HepG2 (cell line): ENCODE results near the gene RAD51. TPM values are rescaled to one million over a fixed set of nuclear protein-coding genes. Genes with fewer than 3 reads are reported as not detected.

Experiments
- CBX2 ChIP-seq, 2 experiments: fragments of 200-600 bp in 1 of 2; sonication (generic); formaldehyde crosslinking in 1 of 2; IDR thresholded peaks; 2 replicates each; pipeline versions ENCODE4 v1.7.0 to v1.8.1; 2018 to 2022; ENCODE audit warnings: low read depth in 2 of 2, low read length in 1 of 2, mild to moderate bottlenecking in 1 of 2, missing genetic modification reagents in 1 of 2
- CREB1 ChIP-seq, 2 experiments: fragments of 450-650 bp in 1 of 2; IDR thresholded peaks; 2 replicates each; pipeline ENCODE4 v1.6.1; 2016 to 2017; ENCODE audit warnings: control low read depth in 1 of 2, mild to moderate bottlenecking in 1 of 2, missing compliant biosample characterization in 1 of 2, missing genetic modification characterization in 1 of 2
- GZF1 ChIP-seq: sonication (generic); formaldehyde crosslinking; IDR thresholded peaks from 2 replicates; pipeline ENCODE4 v1.5.1; 2020; ENCODE audit warnings: mild to moderate bottlenecking, missing genetic modification reagents
- HHEX ChIP-seq: IDR thresholded peaks from 2 replicates; pipeline ENCODE4 v1.6.1; 2016; ENCODE audit warnings: control low read depth
- KLF9 ChIP-seq: IDR thresholded peaks from 2 replicates; pipeline ENCODE4 v1.6.1; 2016; ENCODE audit warnings: low read depth
- MBNL3 ChIP-seq: fragments of 250-450 bp; sonication (Bioruptor Pico); conservative IDR thresholded peaks from 2 replicates; pipeline ENCODE4 v1.8.0; 2022; ENCODE audit warnings: mild to moderate bottlenecking, inconsistent platforms
- NCOA1 ChIP-seq: sonication (generic); formaldehyde crosslinking; IDR thresholded peaks from 2 replicates; pipeline ENCODE4 v1.9.0; 2021; ENCODE audit warnings: missing genetic modification reagents
- NR3C1 ChIP-seq: sonication (generic); formaldehyde crosslinking; IDR thresholded peaks from 2 replicates; pipeline ENCODE4 v1.4.0; 2020; ENCODE audit warnings: missing genetic modification reagents
- PCBP1 ChIP-seq: fragments of 200-400 bp; formaldehyde crosslinking; IDR thresholded peaks from 2 replicates; pipeline ENCODE4 v1.6.1; 2017; ENCODE audit warnings: mild to moderate bottlenecking, low read depth, low read length, borderline replicate concordance
- PPARG ChIP-seq: conservative IDR thresholded peaks from 2 replicates; pipeline ENCODE4 v1.6.1; 2016; ENCODE audit warnings: missing biosample characterization, missing genetic modification reagents
- RXRB ChIP-seq: IDR thresholded peaks from 2 replicates; pipeline ENCODE4 v1.6.1; 2016; ENCODE audit warnings: borderline replicate concordance, missing genetic modification reagents, missing compliant biosample characterization
- SMAD9 ChIP-seq: sonication (generic); formaldehyde crosslinking; IDR thresholded peaks from 2 replicates; pipeline ENCODE4 v1.5.1; 2020; ENCODE audit warnings: mild to moderate bottlenecking, missing genetic modification reagents
- SMARCC2 ChIP-seq: fragments of 450-650 bp; IDR thresholded peaks from 2 replicates; pipeline ENCODE4 v1.6.1; 2017; ENCODE audit warnings: antibody characterized with exemption, mild to moderate bottlenecking
- ZBTB8A ChIP-seq: sonication (generic); formaldehyde crosslinking; IDR thresholded peaks from 2 replicates; pipeline ENCODE4 v1.4.0; 2020; ENCODE audit warnings: mild to moderate bottlenecking, low read depth, missing genetic modification reagents, borderline replicate concordance
- ZFP82 ChIP-seq: sonication (generic); formaldehyde crosslinking; IDR thresholded peaks from 2 replicates; pipeline ENCODE4 v1.5.1; 2020; ENCODE audit warnings: mild to moderate bottlenecking, missing genetic modification reagents, borderline replicate concordance
- ZNF468 ChIP-seq: sonication (generic); formaldehyde crosslinking; IDR thresholded peaks from 2 replicates; pipeline ENCODE4 v1.8.0; 2022; ENCODE audit warnings: mild to moderate bottlenecking, moderate library complexity, missing genetic modification reagents
- ZSCAN21 ChIP-seq: sonication (generic); formaldehyde crosslinking; IDR thresholded peaks from 2 replicates; pipeline ENCODE4 v1.8.0; 2022; ENCODE audit warnings: mild to moderate bottlenecking, missing genetic modification reagents, moderate library complexity, borderline replicate concordance
- polyA plus RNA-seq, 8 experiments: library from polyadenylated mRNA; depleted of rRNA in 3 of 8; stranded (reverse) in 7 of 8; unstranded in 1 of 8; fragments of >200 nt; fragmentation: Illumina TruSeq in 4 of 8; extraction: Trizol in 4 of 8; gene quantifications; 2 replicates each; pipeline versions ENCODE4 v1.2.1 to v1.2.3, GENCODE V29; 2011 to 2016; ENCODE audit warnings: low read depth in 4 of 8, missing spikeins in 1 of 8, mixed read lengths in 1 of 8; ENCODE audit not compliant: insufficient read depth in 1 of 8
- total RNA-seq, 5 experiments: library from RNA; depleted of rRNA; stranded (reverse); fragments of >200 nt; fragmentation: Illumina TruSeq; extraction: Trizol; gene quantifications; 2 replicates each; pipeline ENCODE4 v1.2.3, GENCODE V29; 2016; ENCODE audit warnings: low read depth in 1 of 5
- TF ChIP-seq, protein P1 (sequence below): sonication (generic); formaldehyde crosslinking; IDR thresholded peaks from 2 replicates; pipeline ENCODE4 v1.4.0; 2020; ENCODE audit warnings: missing genetic modification reagents; ENCODE audit errors: not compliant biosample characterization
- TF ChIP-seq, protein P2 (sequence below): sonication (generic); formaldehyde crosslinking; IDR thresholded peaks from 2 replicates; pipeline ENCODE4 v1.5.0; 2020; ENCODE audit warnings: mild to moderate bottlenecking, missing genetic modification reagents
- TF ChIP-seq, protein P3 (sequence below): IDR thresholded peaks from 2 replicates; pipeline ENCODE4 v1.6.1; 2016; ENCODE audit warnings: mild to moderate bottlenecking, missing biosample characterization, missing genetic modification reagents
- TF ChIP-seq, protein P4 (sequence below): sonication (generic); formaldehyde crosslinking; IDR thresholded peaks from 2 replicates; pipeline ENCODE4 v1.4.0; 2020; ENCODE audit warnings: mild to moderate bottlenecking, missing genetic modification reagents
- TF ChIP-seq, protein P5 (sequence below): sonication (generic); formaldehyde crosslinking; IDR thresholded peaks from 2 replicates; pipeline ENCODE4 v1.5.0; 2020; ENCODE audit warnings: mild to moderate bottlenecking, missing genetic modification reagents, borderline replicate concordance

RAD51 gene
- total and polyA plus RNA-seq, 2 of the 13 experiments (the other 11 are each of a cell fraction or from before 2014, with no cell fraction given) = 8.5 to 12.8 TPM

DNA sequence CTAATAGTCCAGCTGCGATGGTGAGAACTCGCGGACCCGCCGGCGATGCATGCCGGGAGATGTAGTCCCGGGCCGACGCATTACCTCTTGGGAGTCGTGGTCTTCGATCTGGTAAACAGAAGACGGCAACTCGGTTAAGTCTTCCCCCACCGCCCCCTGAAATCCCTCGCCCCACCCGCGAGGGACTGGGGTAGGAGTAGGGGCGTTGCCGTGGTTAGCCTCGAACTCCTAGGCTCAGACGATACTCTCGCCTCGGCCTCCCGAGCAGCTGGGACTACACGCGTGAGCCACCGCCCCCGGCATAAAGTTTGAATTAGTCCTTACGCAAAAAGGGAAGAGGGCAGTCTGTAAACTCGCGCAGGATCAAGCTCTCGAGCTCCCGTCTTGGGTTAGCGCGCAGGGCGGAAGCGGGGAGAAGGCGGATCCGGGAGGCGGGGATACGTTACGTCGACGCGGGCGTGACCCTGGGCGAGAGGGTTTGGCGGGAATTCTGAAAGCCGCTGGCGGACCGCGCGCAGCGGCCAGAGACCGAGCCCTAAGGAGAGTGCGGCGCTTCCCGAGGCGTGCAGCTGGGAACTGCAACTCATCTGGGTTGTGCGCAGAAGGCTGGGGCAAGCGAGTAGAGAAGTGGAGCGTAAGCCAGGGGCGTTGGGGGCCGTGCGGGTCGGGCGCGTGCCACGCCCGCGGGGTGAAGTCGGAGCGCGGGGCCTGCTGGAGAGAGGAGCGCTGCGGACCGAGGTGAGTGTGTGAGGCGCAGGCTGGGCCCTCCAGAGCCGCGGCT lies at the start of gene RAD51 (continued):
- peak; percentile 50; the same call in 1 of the 2 replicates for TF ChIP-seq ZFP82 (CRISPR knock-in tag)
- TF ChIP-seq CBX2 (IDR thresholded peaks at IDR 0.05; ENCODE audit: low read depth, low read length) = no peak
- 0 out of 2 replicates have a peak, but pooled peaks have one; percentile 69 for TF ChIP-seq CBX2 (CRISPR knock-in tag; IDR thresholded peaks at IDR 0.05; ENCODE audit: low read depth)
- TF ChIP-seq, protein P1, sequence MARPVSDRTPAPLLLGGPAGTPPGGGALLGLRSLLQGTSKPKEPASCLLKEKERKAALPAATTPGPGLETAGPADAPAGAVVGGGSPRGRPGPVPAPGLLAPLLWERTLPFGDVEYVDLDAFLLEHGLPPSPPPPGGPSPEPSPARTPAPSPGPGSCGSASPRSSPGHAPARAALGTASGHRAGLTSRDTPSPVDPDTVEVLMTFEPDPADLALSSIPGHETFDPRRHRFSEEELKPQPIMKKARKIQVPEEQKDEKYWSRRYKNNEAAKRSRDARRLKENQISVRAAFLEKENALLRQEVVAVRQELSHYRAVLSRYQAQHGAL (CRISPR knock-in tag) = no peak
- no peak for TF ChIP-seq ZSCAN21 (CRISPR knock-in tag)
- TF ChIP-seq, protein P2, sequence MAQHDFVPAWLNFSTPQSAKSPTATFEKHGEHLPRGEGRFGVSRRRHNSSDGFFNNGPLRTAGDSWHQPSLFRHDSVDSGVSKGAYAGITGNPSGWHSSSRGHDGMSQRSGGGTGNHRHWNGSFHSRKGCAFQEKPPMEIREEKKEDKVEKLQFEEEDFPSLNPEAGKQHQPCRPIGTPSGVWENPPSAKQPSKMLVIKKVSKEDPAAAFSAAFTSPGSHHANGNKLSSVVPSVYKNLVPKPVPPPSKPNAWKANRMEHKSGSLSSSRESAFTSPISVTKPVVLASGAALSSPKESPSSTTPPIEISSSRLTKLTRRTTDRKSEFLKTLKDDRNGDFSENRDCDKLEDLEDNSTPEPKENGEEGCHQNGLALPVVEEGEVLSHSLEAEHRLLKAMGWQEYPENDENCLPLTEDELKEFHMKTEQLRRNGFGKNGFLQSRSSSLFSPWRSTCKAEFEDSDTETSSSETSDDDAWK (CRISPR knock-in tag) = no peak
- peak; percentile 86 for TF ChIP-seq CREB1 (IDR thresholded peaks at IDR 0.05)
- peak; percentile 91 for TF ChIP-seq CREB1 (CRISPR knock-in tag; IDR thresholded peaks at IDR 0.05)
- no peak for TF ChIP-seq PPARG (CRISPR knock-in tag)
- 0 out of 2 replicates have a peak, but pooled peaks have one; percentile 57 for TF ChIP-seq GZF1
- TF ChIP-seq HHEX (CRISPR knock-in tag) = no peak
- TF ChIP-seq, protein P3, sequence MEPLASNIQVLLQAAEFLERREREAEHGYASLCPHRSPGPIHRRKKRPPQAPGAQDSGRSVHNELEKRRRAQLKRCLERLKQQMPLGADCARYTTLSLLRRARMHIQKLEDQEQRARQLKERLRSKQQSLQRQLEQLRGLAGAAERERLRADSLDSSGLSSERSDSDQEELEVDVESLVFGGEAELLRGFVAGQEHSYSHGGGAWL (CRISPR knock-in tag) = peak; percentile 75
- no peak for TF ChIP-seq KLF9 (CRISPR knock-in tag)
- TF ChIP-seq SMARCC2 = no peak
- TF ChIP-seq MBNL3 (CRISPR knock-in tag) = no peak
- peak; percentile 56; the same call in 1 of the 2 replicates for TF ChIP-seq RXRB
- TF ChIP-seq, protein P4, sequence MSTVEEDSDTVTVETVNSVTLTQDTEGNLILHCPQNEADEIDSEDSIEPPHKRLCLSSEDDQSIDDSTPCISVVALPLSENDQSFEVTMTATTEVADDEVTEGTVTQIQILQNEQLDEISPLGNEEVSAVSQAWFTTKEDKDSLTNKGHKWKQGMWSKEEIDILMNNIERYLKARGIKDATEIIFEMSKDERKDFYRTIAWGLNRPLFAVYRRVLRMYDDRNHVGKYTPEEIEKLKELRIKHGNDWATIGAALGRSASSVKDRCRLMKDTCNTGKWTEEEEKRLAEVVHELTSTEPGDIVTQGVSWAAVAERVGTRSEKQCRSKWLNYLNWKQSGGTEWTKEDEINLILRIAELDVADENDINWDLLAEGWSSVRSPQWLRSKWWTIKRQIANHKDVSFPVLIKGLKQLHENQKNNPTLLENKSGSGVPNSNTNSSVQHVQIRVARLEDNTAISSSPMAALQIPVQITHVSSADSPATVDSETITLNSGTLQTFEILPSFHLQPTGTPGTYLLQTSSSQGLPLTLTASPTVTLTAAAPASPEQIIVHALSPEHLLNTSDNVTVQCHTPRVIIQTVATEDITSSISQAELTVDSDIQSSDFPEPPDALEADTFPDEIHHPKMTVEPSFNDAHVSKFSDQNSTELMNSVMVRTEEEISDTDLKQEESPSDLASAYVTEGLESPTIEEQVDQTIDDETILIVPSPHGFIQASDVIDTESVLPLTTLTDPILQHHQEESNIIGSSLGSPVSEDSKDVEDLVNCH = no peak
- TF ChIP-seq, protein P5, sequence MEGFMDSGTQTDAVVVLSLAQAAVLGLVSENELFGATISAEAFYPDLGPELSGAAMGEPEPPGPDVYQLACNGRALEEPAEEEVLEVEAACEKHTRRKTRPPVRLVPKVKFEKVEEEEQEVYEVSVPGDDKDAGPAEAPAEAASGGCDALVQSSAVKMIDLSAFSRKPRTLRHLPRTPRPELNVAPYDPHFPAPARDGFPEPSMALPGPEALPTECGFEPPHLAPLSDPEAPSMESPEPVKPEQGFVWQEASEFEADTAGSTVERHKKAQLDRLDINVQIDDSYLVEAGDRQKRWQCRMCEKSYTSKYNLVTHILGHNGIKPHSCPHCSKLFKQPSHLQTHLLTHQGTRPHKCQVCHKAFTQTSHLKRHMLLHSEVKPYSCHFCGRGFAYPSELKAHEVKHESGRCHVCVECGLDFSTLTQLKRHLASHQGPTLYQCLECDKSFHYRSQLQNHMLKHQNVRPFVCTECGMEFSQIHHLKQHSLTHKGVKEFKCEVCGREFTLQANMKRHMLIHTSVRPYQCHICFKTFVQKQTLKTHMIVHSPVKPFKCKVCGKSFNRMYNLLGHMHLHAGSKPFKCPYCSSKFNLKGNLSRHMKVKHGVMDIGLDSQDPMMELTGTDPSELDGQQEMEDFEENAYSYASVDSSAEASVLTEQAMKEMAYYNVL (CRISPR knock-in tag) = peak; percentile 34; the same call in 1 of the 2 replicates
- TF ChIP-seq PCBP1 = 0 out of 2 replicates have a peak, but pooled peaks have one; percentile 53
- no peak for TF ChIP-seq ZBTB8A
- 0 out of 2 replicates have a peak, but pooled peaks have one; percentile 27 for TF ChIP-seq NCOA1
- TF ChIP-seq NR3C1 = no peak
- TF ChIP-seq ZNF468 = peak; percentile 45; the same call in 1 of the 2 replicates
- 0 out of 2 replicates have a peak, but pooled peaks have one; percentile 54 for TF ChIP-seq SMAD9 (CRISPR knock-in tag)
